HG02981 (cell line): ENCODE data around the gene TNKS2.
"Not testable (repeated sequence)": the region's sequence is repeated elsewhere in the genome, so short reads cannot be mapped to it uniquely, and the experiment has no call there.

ENCODE experiments used
- ATAC-seq: cut with Tn5 transposase; IDR thresholded peaks from one replicate; pipeline ENCODE4 v1.9.1; 2021; ENCODE audit warnings: mild to moderate bottlenecking, moderate library complexity; ENCODE audit not compliant: unreplicated experiment

Gene TNKS2

DNA sequence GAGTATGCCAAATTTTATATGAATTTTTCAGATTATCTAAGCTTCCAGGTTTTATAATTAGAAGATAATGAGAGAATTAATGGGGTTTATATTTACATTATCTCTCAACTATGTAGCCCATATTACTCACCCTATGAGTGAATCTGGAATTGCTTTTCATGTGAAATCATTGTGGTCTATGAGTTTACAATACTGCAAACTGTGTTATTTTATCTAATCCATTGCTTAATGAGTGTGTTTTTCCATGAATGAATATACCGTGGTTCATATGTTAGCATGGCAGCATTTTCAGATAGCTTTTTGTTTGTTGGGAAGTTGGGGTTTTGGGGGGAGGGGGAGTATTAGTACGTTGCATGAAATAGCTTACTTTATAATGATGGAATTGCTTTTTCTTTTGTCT lies 66.5 kb downstream of the TNKS2 start:
- no peak for ATAC-seq

DNA sequence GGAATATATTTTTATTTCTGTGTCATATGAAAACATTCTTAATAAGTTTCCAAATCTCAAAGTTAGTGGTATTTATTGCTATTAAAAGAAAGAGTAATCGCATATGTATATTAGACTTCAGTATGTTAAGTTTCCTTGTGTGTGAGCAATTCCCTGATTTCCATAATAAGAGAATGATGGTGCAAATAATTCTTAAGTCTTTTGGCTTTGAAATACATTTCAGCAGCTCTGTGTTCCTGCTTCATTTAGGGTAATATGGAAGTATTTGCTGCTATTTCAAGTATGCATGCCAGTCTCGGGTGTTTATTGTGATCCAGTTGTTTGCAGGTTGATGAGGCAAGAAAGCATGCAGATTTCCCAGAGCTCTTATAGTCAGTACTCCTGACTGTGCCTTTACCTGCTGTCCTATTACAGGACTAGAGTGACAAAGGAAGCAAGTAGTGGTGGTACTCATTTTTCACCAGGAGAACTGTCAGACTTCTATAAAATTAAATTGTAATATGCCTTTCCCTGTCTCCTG lies 67.4 kb downstream of the TNKS2 start:
- no peak for ATAC-seq

DNA sequence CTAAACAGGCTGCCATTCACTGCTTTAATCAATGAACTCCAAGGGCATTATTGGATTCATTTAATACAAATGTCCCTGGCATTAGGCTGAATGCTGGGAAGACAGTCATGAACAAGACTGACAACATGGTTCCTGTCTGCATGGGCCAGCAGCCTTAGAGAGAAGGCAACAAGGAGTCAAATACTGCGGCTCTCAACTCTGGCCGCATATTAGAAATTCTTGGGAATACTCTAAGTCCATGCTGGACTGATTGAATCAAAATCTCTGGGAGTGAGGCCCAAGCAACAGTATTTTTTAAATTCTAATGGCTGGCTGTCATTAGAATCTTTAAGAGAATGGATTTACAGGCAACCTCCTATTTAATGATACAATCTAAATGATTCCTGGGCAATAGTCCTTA lies 76.9 kb downstream of the TNKS2 start:
- ATAC-seq = no peak

DNA sequence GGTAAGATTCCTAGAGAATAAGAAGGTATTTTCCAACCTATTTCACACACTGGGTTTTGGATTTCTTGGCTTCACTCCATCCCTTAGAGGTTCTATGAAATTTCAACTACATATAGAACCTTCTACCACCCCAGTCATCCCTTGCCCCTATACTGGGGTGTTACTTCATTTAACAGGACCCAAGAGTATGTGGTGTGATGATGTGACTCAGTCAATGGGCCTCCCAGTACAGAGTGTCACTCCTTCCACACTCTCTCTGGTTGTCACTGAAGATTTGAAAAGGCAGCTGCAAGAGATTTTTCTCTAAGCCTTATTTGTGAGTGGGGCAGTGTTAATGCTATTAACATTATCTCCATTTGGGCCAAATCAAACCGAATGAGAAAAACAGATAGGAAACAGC lies 77.6 kb downstream of the TNKS2 start:
- ATAC-seq = no peak

DNA sequence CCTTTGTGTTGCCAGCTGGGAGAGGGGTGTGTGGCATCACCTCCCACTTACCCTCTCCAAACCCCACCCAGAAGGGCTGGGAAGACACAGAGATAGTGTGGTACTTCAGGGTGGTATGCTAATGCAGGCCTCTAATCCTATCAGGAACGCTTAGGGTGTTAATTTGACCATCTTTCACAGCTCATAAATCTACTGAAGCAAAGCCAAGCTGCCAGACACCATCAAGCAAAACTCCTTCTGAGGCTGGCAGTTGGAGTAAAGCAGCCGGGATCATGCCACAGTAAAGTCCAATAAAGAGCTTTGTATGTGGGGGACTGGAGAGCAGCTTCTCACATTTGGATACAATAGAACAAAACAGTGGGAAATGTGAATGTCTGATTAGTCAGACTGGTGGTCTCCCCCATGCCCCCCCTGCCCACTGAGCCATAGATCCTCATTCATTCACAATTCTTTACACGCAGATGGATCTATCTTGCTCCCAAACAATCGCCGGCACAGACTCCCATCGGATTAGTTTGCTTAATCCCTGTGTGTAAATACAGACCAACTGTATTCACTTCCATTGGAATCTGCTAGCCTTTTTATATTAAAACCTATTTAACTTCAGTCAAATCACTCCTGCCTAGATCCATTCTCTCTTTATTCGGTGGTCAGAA lies 81.4 kb downstream of the TNKS2 start:
- no peak for ATAC-seq

DNA sequence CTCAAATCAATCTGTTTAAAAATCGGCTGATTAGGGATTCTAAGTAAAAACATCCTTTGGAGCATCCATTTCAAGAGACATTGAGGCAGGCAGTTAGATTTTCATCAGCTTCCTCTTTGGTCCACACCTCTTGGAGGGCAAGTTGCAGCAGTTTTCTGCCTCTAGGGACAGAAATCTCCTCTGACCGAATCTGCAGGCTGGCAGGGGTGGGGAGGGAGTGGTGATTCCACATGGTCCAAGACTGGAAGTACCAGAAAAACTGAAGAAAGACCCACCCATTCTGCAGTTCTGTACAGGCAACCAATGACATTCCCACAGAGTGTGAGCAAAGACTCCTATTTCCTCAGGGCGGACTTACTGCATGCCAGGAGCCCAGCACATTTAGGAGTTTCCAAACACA lies 82.1 kb downstream of the TNKS2 start:
- no peak for ATAC-seq

DNA sequence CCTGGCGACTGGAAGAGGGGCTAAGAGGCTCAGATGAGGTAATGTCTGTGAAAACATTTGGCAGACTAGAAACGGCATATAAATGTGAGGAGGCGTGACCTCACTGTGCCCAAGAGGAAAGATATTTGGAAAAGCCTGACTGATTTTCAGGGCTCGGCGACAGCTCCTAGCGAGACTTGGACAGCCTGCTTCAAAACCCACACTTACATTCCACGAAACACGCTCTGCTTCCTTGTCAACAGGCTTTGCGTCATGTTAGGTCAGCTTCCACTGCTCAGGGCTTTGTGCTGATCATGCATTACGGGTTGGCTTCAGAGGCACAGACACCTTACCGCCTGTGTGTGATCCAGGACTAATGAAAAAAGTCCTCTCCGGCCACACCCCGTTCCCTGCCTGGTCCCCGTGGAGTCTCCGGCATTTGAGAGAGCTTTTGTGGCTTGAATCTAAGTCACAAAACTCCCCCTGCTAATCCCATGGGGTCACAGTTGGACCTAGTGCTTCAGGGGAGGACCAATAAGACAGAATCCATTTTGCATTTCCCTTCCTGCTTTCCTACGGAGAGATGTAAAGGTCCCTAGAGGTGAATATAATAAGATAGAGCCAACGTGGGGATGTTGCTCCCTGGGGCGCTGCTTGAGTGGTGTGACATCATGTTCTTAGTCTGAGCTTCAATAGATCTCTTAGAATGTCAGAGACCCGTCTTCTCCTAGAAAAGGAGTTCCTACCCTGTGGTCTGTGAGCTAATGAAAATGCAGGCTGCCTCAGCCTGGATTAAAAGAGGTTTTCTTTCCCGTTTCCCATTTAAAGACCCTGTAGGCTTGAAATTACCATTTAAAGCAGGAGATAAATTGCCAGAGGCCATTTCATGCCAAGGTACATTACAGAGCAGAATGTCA lies 85.6 kb downstream of the TNKS2 start:
- ATAC-seq = no peak

DNA sequence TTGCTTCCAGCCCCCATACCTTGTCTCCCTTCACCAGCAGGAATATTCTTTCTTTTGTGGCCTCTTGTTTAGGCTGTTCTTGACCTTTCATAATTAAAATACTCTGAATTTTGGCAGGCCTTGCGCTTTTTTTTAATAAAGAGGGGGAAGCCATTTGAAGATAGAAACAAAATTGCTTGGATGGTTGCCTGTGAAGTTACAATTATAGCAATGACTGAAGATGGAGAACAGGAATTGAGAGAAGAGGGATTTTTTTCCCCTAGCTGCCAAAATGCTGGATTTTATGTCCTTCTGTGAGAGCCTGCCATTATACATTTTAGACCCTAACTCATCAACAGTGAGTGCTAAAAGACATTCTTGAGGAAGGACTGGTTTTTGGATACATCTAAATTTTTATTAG lies 86.3 kb downstream of the TNKS2 start:
- no peak for ATAC-seq

DNA sequence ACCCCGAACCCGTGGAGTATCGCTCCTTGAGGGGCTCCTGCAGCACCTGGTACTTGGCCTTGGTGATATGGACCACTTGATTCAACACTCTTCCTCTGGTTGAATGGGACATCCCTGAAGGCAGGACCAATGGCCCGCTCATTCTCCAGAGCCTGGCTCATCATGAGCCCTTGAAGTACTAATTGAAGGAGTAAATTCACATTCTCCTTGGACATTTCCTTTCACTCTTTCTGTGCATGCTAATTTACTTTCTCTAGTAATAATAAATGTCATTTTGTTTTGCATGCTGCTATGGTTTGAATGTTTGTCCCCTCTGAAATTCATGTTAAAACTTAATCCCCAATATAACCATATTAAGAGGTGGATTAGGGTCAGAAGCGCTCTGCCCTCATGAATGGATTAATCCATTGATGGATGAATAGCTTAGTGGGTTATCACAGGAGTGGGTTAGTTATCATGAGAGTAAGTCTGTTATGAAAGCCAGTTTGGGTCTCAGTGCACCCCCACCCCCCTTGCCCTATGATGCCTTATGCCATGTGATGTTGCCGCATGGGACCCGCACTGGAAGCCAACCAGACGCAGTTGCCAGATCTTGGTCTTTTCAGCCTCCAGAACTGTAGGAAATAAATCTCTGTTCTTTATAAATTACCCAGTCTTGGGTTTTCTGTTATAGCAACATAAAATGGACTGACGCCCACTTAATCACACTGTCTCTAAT lies 87.3 kb downstream of the TNKS2 start:
- ATAC-seq = no peak

DNA sequence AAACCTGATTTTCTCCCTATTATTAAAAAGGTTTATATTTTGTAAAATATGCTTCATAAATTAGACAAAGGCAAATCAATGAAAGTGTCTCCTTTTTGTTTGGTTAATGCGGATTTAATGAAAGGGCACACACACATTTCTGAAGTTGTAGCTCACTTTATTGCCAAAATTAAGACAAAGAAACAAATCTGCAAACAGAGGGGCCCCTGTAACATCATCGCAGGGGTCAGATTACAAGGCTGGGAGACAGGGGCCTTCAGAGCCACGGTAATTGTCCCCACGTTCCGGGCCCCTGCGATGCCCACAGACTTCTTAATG lies 88.7 kb downstream of the TNKS2 start:
- ATAC-seq = no peak

DNA sequence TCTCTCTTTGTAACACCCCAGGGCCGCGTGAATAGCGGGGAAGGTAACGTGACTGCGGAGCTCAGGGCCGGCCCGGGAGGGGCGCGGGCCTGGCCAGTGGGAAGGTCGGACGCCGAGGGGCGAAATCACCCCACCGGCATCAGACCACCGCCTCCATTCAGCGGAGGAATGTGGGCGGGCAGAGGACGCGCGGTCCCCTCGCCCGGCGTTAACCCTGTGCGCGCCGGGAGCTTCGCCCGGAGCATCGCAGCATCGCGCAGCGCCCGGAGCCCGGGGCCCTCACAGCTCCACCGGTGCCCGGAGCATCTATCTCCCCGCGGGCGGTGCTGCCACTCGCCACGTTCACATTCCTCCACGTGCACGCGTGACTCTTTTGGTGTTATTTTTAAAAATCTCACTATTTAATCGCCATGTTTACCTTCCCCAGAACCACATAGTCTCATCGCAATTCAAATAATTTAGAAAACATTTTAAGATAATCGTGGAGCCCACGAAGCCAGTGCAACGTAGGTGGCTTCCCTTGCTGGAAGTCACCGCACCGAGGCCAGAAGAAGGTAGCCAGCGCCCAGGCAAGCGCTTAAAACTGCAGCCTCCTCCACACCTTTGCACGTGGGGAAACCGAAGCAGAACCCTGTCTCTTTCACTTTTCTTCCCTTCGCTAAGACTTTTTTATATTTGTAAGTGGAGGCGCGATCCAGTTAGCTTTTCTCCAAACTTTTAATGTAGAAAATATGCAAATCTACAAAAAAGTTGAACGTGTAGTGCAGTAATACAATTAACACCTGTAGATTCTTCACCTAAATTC lies 89.2 kb downstream of the TNKS2 start:
- no peak for ATAC-seq

DNA sequence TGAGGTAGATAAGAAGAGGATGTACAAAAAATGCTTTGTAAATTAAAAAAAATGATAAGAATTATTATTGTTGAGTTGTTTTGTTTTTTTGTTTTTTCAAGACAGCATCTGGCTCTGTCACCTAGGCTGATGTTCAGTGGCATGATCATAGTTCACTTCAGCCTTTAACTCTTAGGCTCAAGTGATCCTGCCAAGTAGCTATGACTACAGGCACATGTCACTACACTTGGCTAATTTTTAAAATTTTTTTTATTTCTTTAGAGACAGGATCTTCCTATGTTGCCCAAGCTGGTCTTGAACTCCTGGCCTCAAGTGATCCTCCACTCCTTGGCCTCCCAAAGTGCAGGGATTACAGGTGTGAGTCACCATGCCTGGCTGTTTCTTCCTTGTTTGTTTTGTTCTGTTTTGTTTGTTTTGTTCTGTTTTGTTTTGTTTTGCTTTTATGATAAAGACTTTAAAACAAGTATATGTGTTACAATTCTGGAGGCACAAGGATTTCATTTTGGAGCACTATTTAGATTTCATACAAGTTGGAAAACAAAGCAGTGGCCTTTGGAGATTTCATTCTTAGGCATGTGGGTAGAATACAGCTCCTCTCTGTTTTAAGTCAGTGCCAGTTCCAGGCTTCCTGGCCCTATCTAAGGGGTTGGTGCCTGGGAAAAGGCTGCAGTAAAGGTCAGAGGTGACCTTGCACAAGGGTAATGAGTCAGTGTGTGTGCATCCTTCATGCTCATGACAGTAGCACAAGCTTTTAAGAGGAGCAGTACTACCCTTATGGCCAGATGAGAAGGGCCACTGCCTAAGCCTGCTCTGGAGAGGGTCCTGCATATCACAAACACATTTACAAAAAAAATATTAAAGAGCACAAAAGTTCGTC lies 93.1 kb downstream of the TNKS2 start:
- no peak for ATAC-seq

DNA sequence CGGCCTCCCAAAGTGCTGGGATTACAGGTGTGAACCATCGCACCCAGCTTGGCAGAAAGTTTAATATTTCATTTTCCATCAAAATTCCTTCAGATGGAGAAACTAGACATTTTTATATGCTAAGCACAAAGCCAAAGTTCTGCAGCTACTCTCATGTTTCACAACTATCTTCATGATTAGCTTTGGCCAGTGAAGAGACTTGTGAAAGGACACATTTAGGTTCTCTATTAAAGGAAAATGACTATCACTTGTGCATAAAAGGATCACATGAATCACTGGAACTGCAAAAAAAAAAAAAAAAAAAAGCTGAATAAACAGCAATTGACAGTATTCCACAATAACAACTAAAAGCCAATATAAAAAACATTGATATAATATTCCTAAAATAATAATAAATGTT lies 94.8 kb downstream of the TNKS2 start:
- ATAC-seq = no peak

DNA sequence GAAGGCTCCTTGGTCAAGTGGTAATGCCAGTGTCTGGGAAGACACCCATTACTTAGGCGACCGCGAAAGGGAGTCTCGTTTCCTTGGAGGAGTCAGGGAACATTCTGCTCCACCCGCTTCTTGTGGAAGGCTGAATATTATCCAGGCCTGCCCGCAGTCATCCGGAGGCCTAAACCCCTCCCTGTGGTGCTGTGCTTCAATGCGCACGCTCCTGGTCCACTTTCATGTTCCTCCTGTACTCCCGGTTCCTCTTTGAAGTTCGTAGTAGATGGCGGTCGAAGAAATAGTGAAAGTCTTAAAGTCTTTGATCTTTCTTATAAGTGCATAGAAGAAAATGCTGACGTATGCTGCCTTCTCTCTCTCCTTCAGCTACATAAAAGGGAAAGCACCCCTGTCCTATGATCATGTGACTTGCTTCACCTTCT lies 96.0 kb downstream of the TNKS2 start:
- ATAC-seq = not testable (repeated sequence)

DNA sequence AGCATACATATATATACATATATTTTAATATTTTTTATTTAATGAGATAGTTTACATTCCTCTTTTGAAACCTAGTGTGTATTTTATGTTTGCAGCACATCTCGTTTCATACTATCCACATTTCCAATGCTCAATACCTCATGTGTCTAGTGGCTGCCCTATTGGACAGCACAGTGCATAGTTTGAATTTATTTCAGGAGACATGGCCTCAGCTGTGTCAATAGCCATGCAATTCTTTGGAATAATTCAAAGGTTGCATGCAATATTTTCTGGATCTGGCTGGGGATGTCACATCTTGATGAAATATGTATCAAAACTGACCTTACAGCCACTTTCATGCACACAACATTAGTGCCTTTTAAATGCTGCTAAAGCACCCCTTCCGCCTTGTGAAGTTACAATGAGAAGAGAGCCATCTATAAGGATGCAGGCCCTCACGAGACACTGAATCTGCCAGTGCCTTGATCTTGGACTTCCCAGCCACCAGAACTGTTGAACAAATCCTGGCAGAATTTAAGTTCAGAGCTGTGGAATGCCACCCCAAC lies 98.1 kb downstream of the TNKS2 start:
- no peak for ATAC-seq

DNA sequence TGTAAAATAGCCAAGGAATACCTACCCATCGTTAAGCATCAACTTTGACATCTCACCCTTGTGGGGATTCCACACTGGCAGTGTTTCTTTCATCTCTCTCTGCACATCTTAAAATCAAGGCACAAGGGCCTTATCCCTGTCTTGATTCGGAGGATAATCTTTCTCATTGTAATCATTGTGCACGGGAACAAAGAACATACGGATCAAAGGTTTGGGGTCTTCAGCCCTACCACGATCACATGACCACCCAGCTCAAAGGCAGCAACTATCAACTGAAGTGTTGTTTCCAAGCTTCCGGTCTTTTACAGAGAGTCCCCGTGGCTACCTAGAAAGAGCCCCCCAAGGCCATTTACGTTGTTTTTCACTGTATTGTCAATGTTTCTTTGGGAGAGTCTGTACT lies 99.2 kb downstream of the TNKS2 start:
- ATAC-seq = no peak

DNA sequence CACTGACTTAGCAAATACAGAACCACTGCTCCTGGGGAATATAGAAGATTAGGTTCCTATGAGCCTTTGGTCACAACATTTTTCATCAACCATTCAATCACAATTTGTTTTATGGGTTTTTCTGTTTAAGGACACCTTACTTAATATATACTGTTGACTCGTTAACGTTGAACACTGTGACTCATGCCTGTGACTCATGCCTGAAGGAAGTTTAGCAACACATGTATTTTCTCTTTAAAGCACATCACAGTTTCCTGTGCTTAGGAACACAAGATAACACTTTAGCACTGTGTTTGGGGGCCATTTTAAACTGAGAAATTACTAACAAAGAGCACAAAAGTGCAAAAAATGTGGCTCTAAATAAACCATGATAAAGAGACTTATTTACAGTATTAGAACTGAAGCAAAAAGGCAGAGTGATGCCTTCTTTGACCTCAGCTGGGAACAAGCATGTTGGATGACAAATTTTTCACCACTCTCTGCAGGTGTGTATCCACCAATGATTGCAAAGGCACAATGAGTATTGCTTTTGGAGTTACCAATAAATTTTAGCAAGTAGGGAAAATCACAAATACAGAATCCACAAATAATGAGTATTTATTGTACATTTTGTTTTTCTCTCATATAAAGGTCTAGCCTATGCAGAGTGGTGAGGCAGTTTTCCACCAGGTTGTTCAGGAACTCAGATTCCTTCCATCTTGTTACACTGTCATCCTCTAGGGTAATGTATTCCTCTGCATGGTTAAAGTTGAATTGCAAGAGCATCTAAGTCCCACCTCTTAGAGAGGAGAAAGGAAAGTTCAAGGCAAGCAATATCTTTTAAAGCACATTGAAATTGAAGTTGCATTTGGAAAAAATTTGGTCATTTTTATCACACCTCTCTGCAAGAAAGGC lies 103.8 kb downstream of the TNKS2 start:
- no peak for ATAC-seq

DNA sequence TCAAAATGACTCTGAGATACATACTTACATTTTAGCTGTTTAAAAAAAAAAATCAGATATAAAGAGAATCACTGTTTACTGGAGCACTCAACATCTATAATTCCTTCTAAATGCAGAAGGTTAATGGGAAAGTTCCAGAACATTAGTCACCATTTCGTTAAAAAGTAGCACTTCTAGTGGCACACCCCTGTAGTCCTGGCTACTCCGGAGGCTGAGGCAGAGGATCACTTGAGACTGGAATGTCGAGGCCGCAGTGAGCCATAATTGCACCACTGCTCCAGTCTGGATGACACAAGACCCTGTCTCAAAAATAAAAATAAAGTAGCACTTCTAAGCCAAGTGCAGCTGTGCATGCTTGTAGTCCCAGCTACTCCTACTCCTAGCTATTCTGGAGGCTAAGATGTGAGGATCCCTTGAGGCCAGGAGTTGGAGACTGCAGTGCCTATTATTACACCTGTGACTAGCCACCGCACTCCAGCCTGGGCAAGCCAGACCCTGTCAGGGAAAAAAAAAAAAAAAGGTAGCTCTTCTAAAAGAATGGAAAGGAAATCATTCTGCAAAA lies 108.9 kb downstream of the TNKS2 start:
- ATAC-seq = no peak
